GM23248 (cell line): Measurements from ENCODE around the gene MEG3. TPM values are rescaled to one million over a fixed set of nuclear protein-coding genes. Genes with fewer than 3 reads are reported as not detected.

Experiments used
- DNase-seq: peaks from one replicate; pipeline ENCODE4 v3.0.0-alpha.2; 2015
- H2AFZ ChIP-seq: fragments of 200-600 bp; sonication (generic); 2 replicates; pipeline ENCODE4 v1.6.1; 2016; ENCODE audit warnings: antibody characterized with exemption
- H3F3A ChIP-seq: fragments of 200-600 bp; sonication (generic); 2 replicates; pipeline ENCODE4 v1.6.1; 2016; ENCODE audit warnings: mild to moderate bottlenecking, antibody characterized with exemption, mixed run types; ENCODE audit not compliant: insufficient read depth
- H3K27ac ChIP-seq: fragments of 200-600 bp; sonication (generic); 2 replicates; pipeline ENCODE4 v1.5.1; 2016; ENCODE audit warnings: mild to moderate bottlenecking
- H3K27me3 ChIP-seq: fragments of 200-600 bp; sonication (generic); replicated peaks from 2 replicates; pipeline ENCODE4 v1.6.1; 2016; ENCODE audit warnings: mild to moderate bottlenecking; ENCODE audit not compliant: insufficient read depth
- H3K36me3 ChIP-seq: fragments of 200-600 bp; sonication (generic); 2 replicates; pipeline ENCODE4 v1.6.1; 2016; ENCODE audit warnings: low read depth, mild to moderate bottlenecking
- H3K4me1 ChIP-seq: fragments of 200-600 bp; sonication (generic); 2 replicates; pipeline ENCODE4 v1.6.1; 2016; ENCODE audit warnings: mild to moderate bottlenecking; ENCODE audit not compliant: insufficient read depth
- H3K4me2 ChIP-seq: fragments of 200-600 bp; sonication (generic); one replicate; pipeline ENCODE4 v1.6.1; 2016; ENCODE audit warnings: mild to moderate bottlenecking; ENCODE audit not compliant: unreplicated experiment
- H3K4me3 ChIP-seq: fragments of 200-600 bp; sonication (generic); 2 replicates; pipeline ENCODE4 v1.5.1; 2016; ENCODE audit warnings: mild to moderate bottlenecking
- H3K79me2 ChIP-seq: fragments of 200-600 bp; sonication (generic); 2 replicates; pipeline ENCODE4 v1.6.1; 2016; ENCODE audit warnings: mild to moderate bottlenecking; ENCODE audit not compliant: insufficient read depth
- H3K9ac ChIP-seq: fragments of 200-600 bp; sonication (generic); 2 replicates; pipeline ENCODE4 v1.6.1; 2016; ENCODE audit warnings: mild to moderate bottlenecking
- H3K9me2 ChIP-seq: fragments of 200-600 bp; sonication (generic); 2 replicates; pipeline ENCODE4 v1.6.1; 2016; ENCODE audit warnings: mixed run types, mild to moderate bottlenecking, moderate library complexity; ENCODE audit not compliant: insufficient read depth
- H3K9me3 ChIP-seq: fragments of 200-600 bp; sonication (generic); one replicate; pipeline ENCODE4 v1.6.1; 2017; ENCODE audit warnings: low read depth
- H4K20me1 ChIP-seq: fragments of 200-600 bp; sonication (generic); 2 replicates; pipeline ENCODE4 v1.6.0; 2016; ENCODE audit not compliant: insufficient read depth
- EZH2 ChIP-seq: fragments of 200-600 bp; sonication (generic); IDR thresholded peaks from 2 replicates; pipeline ENCODE4 v1.6.1; 2018; ENCODE audit warnings: antibody characterized with exemption, mild to moderate bottlenecking; ENCODE audit not compliant: insufficient read depth, poor library complexity, severe bottlenecking
- EZH2phosphoT487 ChIP-seq: fragments of 200-600 bp; sonication (generic); IDR thresholded peaks from 2 replicates; pipeline ENCODE4 v1.6.1; 2018; ENCODE audit warnings: antibody characterized with exemption, moderate library complexity, mild to moderate bottlenecking, low read depth; ENCODE audit not compliant: insufficient read depth
- WGBS, 2 experiments: methylation state at CpG; one replicate each; pipeline ENCODE4 v1.1.6; 2015 to 2017; ENCODE audit warnings: low lambda C conversion rate in 2 of 2, low coverage in 1 of 2; ENCODE audit errors: missing lambda C conversion rate in 2 of 2; 5-methylcytosine and 5-hydroxymethylcytosine counted together
- in situ Hi-C: fragments of 300-500 bp; cut with MboI; formaldehyde crosslinking; loops from 2 replicates; pipeline ENCODE4 v1.15.0; 2020
- polyA plus RNA-seq: library from polyadenylated mRNA; unstranded; fragments of >200 nt; fragmentation: Nextera tagmentation; extraction: Ambion mirVana; gene quantifications from 2 replicates; pipeline ENCODE4 v1.2.1, GENCODE V29; 2016
- total RNA-seq: library from RNA; depleted of rRNA; stranded (reverse); fragments of >200 nt; shearing (Covaris generic); gene quantifications from 2 replicates; pipeline ENCODE4 v1.2.3, GENCODE V29; 2014

The MEG3 gene
- total and polyA plus RNA-seq, 2 experiments from 2014 or later: 101 to 228 TPM

DNA sequence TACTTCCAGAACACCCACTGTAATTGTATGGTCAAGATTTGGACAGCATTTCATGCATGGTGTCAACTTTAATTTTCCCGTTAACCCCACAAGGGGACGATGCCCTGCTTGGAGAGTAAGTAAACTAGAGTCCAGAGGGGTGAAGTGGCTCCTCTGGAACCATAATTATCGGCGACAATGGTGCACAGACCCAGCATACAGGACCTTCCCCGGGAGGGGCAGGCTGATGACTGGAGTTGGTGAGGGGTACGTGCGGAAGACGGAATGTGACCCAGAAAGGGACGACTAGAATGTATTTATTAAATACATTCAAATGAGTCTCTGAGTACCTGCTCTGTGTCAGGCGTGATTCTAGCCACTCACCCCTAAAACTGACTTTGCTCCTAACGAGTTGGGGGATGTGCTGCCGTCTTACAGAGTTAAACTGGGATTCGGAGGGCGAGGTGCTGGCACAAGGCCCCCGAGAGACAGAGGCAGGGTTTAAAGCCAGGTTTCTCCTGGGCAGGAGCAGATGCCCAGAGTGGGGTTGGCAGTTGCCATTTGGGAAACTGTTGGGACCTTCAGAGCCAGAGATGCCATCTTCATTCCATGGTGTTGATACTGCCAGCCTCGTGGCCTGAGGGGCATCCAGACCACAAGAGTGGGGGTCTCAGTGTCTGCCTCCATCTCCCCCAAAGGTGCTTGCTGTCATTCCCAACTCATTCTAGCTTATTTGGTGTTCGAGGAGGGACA lies 66.7 kb downstream of the MEG3 start:
- TF ChIP-seq EZH2 (no peak), EZH2phosphoT487 (no peak)
- in situ Hi-C loops: no loop called here
- DNase-seq: no peak
- Histone ChIP-seq H3K4me3 (no peak overlapping the region), H3K36me3 (peaks cover 20% of the 10 kb centered on the region; the same call in 1 of the 2 replicates), H3F3A (peaks cover 11% of the 10 kb centered on the region; the same call in 1 of the 2 replicates), H3K27ac (no peak overlapping the region), H3K27me3 (no peaks in the 10 kb centered on the region; the same call in 1 of the 2 replicates), H3K9me3 (no peaks in the 10 kb centered on the region), H3K9me2 (no peaks in the 10 kb centered on the region), H3K4me2 (no peak overlapping the region), H3K9ac (no peak overlapping the region), H3K4me1 (no peaks in the 10 kb centered on the region), H4K20me1 (no peaks in the 10 kb centered on the region; the same call in 1 of the 2 replicates), H2AFZ (no peak overlapping the region), H3K79me2 (peaks cover 16% of the 10 kb centered on the region)
- WGBS, 2 experiments: 68 to 70% methylated on average over 17 of the region's 17 CpGs

DNA sequence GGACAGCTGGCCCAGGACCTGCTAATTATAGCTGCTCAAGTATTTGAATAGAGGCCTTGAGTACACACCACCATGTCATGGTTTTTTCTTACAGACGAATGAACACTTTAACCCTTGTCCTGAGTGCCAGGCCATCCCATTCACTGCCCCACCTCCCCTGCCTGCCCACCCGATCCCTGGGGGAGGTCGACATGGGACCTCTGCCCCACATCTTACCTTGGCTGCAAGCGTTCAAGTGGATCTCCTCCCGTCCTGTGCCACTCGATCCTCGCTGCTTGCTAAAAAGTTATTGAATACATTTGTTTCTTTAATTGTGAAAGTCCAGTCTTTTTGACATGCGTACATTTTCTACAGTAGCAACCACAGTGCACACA lies 67.3 kb downstream of the MEG3 start:
- 65 to 73% methylated on average over 8 of the region's 8 CpGs for WGBS, 2 experiments
- DNase-seq: no peak
- H4K20me1 ChIP-seq: no peaks in the 10 kb centered on the region; the same call in 1 of the 2 replicates

DNA sequence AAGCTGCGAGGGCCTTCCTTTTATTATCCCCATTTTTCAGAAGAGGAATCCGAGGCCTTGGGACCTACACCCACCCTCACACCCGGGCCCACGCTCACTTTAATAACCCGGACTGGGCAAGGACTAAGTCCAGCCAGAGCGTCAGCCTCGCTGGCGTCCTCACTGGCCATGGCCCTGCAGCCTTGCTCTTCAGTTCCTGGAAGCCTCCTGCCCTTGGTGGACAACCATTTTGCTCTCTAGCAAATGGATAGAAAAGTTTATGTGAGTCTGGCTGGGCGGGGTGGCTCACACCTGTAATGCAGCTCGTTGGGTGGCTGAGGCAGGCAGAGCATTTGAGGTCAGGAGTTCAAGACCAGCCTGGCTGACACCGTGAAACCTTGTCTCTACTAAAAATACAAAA lies 67.8 kb downstream of the MEG3 start:
- Histone ChIP-seq H3K9ac (no peak overlapping the region), H2AFZ (no peak overlapping the region), H3K9me3 (no peaks in the 10 kb centered on the region), H3K36me3 (peaks cover 20% of the 10 kb centered on the region; the same call in 1 of the 2 replicates), H3F3A (peaks cover 1% of the 10 kb centered on the region; the same call in 1 of the 2 replicates), H3K4me3 (no peak overlapping the region), H3K79me2 (peaks cover 5% of the 10 kb centered on the region; the same call in 1 of the 2 replicates), H3K27me3 (no peaks in the 10 kb centered on the region; the same call in 1 of the 2 replicates), H3K4me1 (no peaks in the 10 kb centered on the region), H3K4me2 (no peak overlapping the region), H3K9me2 (no peaks in the 10 kb centered on the region), H3K27ac (no peak overlapping the region), H4K20me1 (no peaks in the 10 kb centered on the region; the same call in 1 of the 2 replicates)
- WGBS, 2 experiments: 69 to 71% methylated on average over 11 of the region's 11 CpGs
- no peak for DNase-seq
- in situ Hi-C loops: no loop called here
- TF ChIP-seq EZH2phosphoT487: no peak
- TF ChIP-seq EZH2: no peak

More for the DNA sequence above, 67.3 kb downstream of the MEG3 start:
- H3K9ac ChIP-seq: no peak overlapping the region
- H3K4me3 ChIP-seq: no peak overlapping the region
- no peaks in the 10 kb centered on the region for H3K4me1 ChIP-seq
- H3K9me3 ChIP-seq: no peaks in the 10 kb centered on the region
- H3K79me2 ChIP-seq: peaks cover 10% of the 10 kb centered on the region
- H3K27me3 ChIP-seq: no peaks in the 10 kb centered on the region; the same call in 1 of the 2 replicates
- peaks cover 7% of the 10 kb centered on the region; the same call in 1 of the 2 replicates for H3F3A ChIP-seq
- in situ Hi-C loops: no loop called here
- no peak overlapping the region for H3K4me2 ChIP-seq
- peaks cover 20% of the 10 kb centered on the region; the same call in 1 of the 2 replicates for H3K36me3 ChIP-seq
- H3K9me2 ChIP-seq: no peaks in the 10 kb centered on the region
- no peak for TF ChIP-seq EZH2
- no peak for TF ChIP-seq EZH2phosphoT487
- no peak overlapping the region for H2AFZ ChIP-seq
- no peak overlapping the region for H3K27ac ChIP-seq

DNA sequence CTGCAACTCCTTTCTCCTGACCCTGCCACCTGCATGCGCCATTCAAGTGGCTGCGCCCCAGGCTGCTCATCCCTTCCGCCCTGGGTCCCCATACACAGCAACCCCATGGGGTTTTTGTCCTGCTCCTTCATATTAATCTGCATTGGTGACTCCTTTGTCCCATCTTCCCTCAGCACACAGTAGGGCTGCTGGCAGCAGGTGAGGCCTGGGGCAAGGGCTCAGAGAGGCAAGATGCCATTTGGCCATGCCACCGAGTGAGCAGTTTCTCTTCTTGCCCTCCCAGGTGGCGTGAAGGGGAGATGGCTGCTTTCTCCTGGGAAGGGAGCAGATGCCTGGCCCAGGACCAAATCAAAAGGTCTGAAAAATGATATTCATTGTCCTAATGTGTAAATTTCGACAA lies 68.5 kb downstream of the MEG3 start:
- H3K27me3 ChIP-seq: peaks cover 4% of the 10 kb centered on the region; the same call in 1 of the 2 replicates
- TF ChIP-seq EZH2 (no peak), EZH2phosphoT487 (no peak)

More for the DNA sequence above, 68.5 kb downstream of the MEG3 start:
- DNase-seq: no peak
- no peaks in the 10 kb centered on the region for H3K9me2 ChIP-seq
- no peak overlapping the region for H3K4me3 ChIP-seq
- H3F3A ChIP-seq: no peaks in the 10 kb centered on the region
- H3K4me1 ChIP-seq: no peaks in the 10 kb centered on the region
- H3K4me2 ChIP-seq: no peak overlapping the region
- no peak overlapping the region for H3K27ac ChIP-seq
- no peaks in the 10 kb centered on the region for H3K9me3 ChIP-seq
- no peaks in the 10 kb centered on the region for H4K20me1 ChIP-seq
- 76 to 80% methylated on average over 6 of the region's 6 CpGs for WGBS, 2 experiments
- H2AFZ ChIP-seq: no peak overlapping the region
- no peak overlapping the region for H3K9ac ChIP-seq
- in situ Hi-C loops: no loop called here
- peaks cover 14% of the 10 kb centered on the region; the same call in 1 of the 2 replicates for H3K36me3 ChIP-seq
- no peaks in the 10 kb centered on the region for H3K79me2 ChIP-seq
